PC-9 (cell line): Measurements from ENCODE around the gene ABCB7. TPM values are rescaled to one million over a fixed set of nuclear protein-coding genes. Genes with fewer than 3 reads are reported as not detected.
A peak's percentile ranks its signal among the peaks of the same experiment; 100 is the strongest.

Experiments used
- BruUV-seq: library from RNA; stranded (reverse); fragments of 400-500 nt; replicated peaks from 2 replicates; lab custom pipeline; 2021; lab: Mats Ljungman, UMichigan
- CTCF ChIA-PET: fragments of 300-600 bp; sonication (Branson Sonifier 250); formaldehyde crosslinking; loops from one replicate; lab custom pipeline; 2022; ENCODE audit warnings: antibody characterized with exemption; lab: Charles Lee
- POLR2A ChIA-PET: fragments of 300-600 bp; sonication (Branson Sonifier 250); formaldehyde crosslinking; loops from one replicate; lab custom pipeline; 2022; ENCODE audit warnings: antibody characterized with exemption; ENCODE audit not compliant: unreplicated experiment; lab: Charles Lee
- DNase-seq, 2 experiments: peaks; one replicate each; pipeline versions ENCODE4 v3.0.0 to v3.0.0-alpha.2; 2015 to 2022; ENCODE audit warnings: mixed read lengths in 1 of 2
- H2AFZ ChIP-seq: fragments of 200-600 bp; sonication (generic); 2 replicates; pipeline ENCODE4 v1.8.1; 2017; ENCODE audit warnings: antibody characterized with exemption
- H3F3A ChIP-seq: fragments of 200-600 bp; sonication (generic); 2 replicates; pipeline ENCODE4 v1.8.1; 2017; ENCODE audit warnings: antibody characterized with exemption, mild to moderate bottlenecking, low read depth; ENCODE audit not compliant: insufficient read depth
- H3K27ac ChIP-seq: fragments of 200-600 bp; sonication (generic); 2 replicates; pipeline ENCODE4 v1.6.1; 2016; ENCODE audit warnings: mixed run types
- H3K27me3 ChIP-seq: fragments of 200-600 bp; sonication (generic); 2 replicates; pipeline ENCODE4 v1.6.1; 2016; ENCODE audit warnings: low read depth, mixed run types; ENCODE audit not compliant: insufficient read depth
- H3K36me3 ChIP-seq: fragments of 200-600 bp; sonication (generic); 2 replicates; pipeline ENCODE4 v1.6.1; 2016; ENCODE audit warnings: low read depth, mixed run types
- H3K4me1 ChIP-seq: fragments of 200-600 bp; sonication (generic); replicated peaks from 2 replicates; pipeline ENCODE4 v1.6.1; 2016; ENCODE audit warnings: mixed run types; ENCODE audit not compliant: insufficient read depth
- H3K4me2 ChIP-seq: fragments of 200-600 bp; sonication (generic); 2 replicates; pipeline ENCODE4 v1.6.1; 2017; ENCODE audit warnings: mixed run types
- H3K4me3 ChIP-seq: fragments of 200-600 bp; sonication (generic); 2 replicates; pipeline ENCODE4 v1.6.1; 2016; ENCODE audit warnings: mixed run types
- H3K79me2 ChIP-seq: fragments of 200-600 bp; sonication (generic); 2 replicates; pipeline ENCODE4 v1.6.1; 2017; ENCODE audit warnings: low read depth, mixed run types
- H3K9me2 ChIP-seq: fragments of 200-600 bp; sonication (generic); 2 replicates; pipeline ENCODE4 v1.8.1; 2017; ENCODE audit warnings: mild to moderate bottlenecking; ENCODE audit not compliant: insufficient read depth
- H3K9me3 ChIP-seq: fragments of 200-600 bp; sonication (generic); 2 replicates; pipeline ENCODE4 v1.8.1; 2016; ENCODE audit warnings: low read depth; ENCODE audit not compliant: insufficient read depth
- H4K20me1 ChIP-seq: fragments of 200-600 bp; sonication (generic); 2 replicates; pipeline ENCODE4 v1.8.1; 2017; ENCODE audit not compliant: insufficient read depth
- CTCF ChIP-seq: fragments of 200-600 bp; sonication (generic); conservative IDR thresholded peaks from 2 replicates; pipeline ENCODE4 v1.6.1; 2017; ENCODE audit warnings: mixed run types, antibody characterized with exemption, mild to moderate bottlenecking, moderate library complexity
- EZH2 ChIP-seq: fragments of 200-600 bp; sonication (generic); IDR thresholded peaks from 2 replicates; pipeline ENCODE4 v1.8.0; 2017; ENCODE audit warnings: antibody characterized with exemption, low read depth
- intact Hi-C: fragments of 100-400 bp; cut with micrococcal nuclease; formaldehyde crosslinking; loops from one replicate; pipeline ENCODE4 v1.10.0; 2022; ENCODE audit not compliant: unreplicated experiment
- total RNA-seq: library from RNA; stranded (reverse); gene quantifications from 2 replicates; pipeline ENCODE4 v1.2.3, GENCODE V29; 2021

ABCB7 gene
- total RNA-seq, 1 experiment from 2014 or later: 28.7 TPM

GRCh38 chrX:75038925-75039324 is 117.2 kb downstream of the ABCB7 start:
- DNase-seq: peak in 1 of 2 experiments; percentile 4
- no peaks in the 10 kb centered on the region for H3K27me3 ChIP-seq
- H3K4me1 ChIP-seq: no peaks in the 10 kb centered on the region
- intact Hi-C loops: no loop called here
- no peak for TF ChIP-seq EZH2
- TF ChIP-seq CTCF: peak; percentile 50
- H3K4me3 ChIP-seq: no peak overlapping the region
- no peak overlapping the region for H2AFZ ChIP-seq
- BruUV-seq: no TSS peak
- no peaks in the 10 kb centered on the region for H4K20me1 ChIP-seq
- no peaks in the 10 kb centered on the region for H3K9me3 ChIP-seq
- H3K27ac ChIP-seq: no peak overlapping the region
- no peaks in the 10 kb centered on the region for H3K9me2 ChIP-seq
- H3F3A ChIP-seq: no peaks in the 10 kb centered on the region
- ChIA-PET CTCF (no interaction called here), POLR2A (no interaction called here)
- H3K36me3 ChIP-seq: no peaks in the 10 kb centered on the region
- no peaks in the 10 kb centered on the region for H3K79me2 ChIP-seq
- no peak overlapping the region for H3K4me2 ChIP-seq

Other genes starting within 250 kb of the ABCB7 start
- not detected in 2 replicates for gene NEXMIF, start 230.8 kb downstream of the ABCB7 start, total RNA-seq
- gene UPRT, start 117.8 kb upstream of the ABCB7 start, total RNA-seq: 4.1 and 5.1 TPM in 2 replicates